ENCODE measurements around the gene TPX2.
A peak's percentile ranks its signal among the peaks of the same experiment; 100 is the strongest.

Gene TPX2

DNA sequence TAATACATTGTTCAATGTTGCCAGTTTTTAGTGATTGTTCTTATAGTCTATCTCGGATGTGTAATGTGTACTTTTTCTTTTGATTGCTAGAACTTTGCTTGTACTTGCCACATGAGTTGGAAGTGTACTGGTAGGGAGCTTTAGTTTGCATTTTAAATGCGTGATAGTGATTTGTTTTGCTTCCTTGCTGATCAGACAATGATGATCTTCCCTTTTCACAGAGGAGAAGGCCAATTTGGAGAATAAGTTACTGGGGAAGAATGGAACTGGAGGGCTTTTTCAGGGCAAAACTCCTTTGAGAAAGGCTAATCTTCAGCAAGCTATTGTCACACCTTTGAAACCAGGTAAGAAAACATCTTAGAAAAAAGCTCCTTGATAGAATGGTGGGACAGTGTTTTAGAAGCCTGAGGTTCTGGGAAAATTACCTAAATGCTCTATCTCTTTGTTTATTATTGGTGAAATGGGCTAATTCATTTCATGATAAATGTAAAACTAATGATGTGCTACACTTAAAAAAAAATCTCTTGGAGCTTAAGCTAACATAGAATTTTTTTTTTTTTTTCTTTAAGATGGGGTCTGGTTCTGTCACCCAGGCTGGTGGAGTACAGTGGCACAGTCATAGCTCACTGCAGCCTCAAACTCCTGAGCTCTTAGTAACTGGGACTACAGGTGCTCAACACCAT lies 20.9 kb downstream of the TPX2 start:
- ATAC-seq (no peak), DNase-seq (no peak)
- no peaks in the 10 kb centered on the region for H3K27me3 Mint-ChIP-seq
- no peak overlapping the region for H3K4me3 Mint-ChIP-seq
- no peaks in the 10 kb centered on the region for H3K9me3 Mint-ChIP-seq
- H3K36me3 Mint-ChIP-seq (ENCODE audit: low read depth): peaks cover 62% of the 10 kb centered on the region
- no peaks in the 10 kb centered on the region for H3K4me1 Mint-ChIP-seq
- H3K27ac Mint-ChIP-seq: no peak overlapping the region

- ATAC-seq: no peak
These were observed 21.6 kb downstream of the TPX2 start for GRCh38 chr20:31760519-31761240.

GRCh38 chr20:31764641-31765305 lies 25.7 kb downstream of the TPX2 start:
- H3K27me3 Mint-ChIP-seq: no peaks in the 10 kb centered on the region
- H3K27ac Mint-ChIP-seq: no peak overlapping the region
- H3K4me3 Mint-ChIP-seq: no peak overlapping the region
- H3K9me3 Mint-ChIP-seq: no peaks in the 10 kb centered on the region
- DNase-seq (no peak), ATAC-seq (no peak)
- H3K4me1 Mint-ChIP-seq: no peaks in the 10 kb centered on the region
- H3K36me3 Mint-ChIP-seq (ENCODE audit: low read depth): peaks cover 64% of the 10 kb centered on the region

More at GRCh38 chr20:31760519-31761240, 21.6 kb downstream of the TPX2 start:
- H3K9me3 Mint-ChIP-seq: no peaks in the 10 kb centered on the region
- no peak overlapping the region for H3K4me3 Mint-ChIP-seq
- DNase-seq: no peak
- peaks cover 66% of the 10 kb centered on the region for H3K36me3 Mint-ChIP-seq (ENCODE audit: low read depth)
- H3K4me1 Mint-ChIP-seq: no peaks in the 10 kb centered on the region
- no peaks in the 10 kb centered on the region for H3K27me3 Mint-ChIP-seq
- H3K27ac Mint-ChIP-seq: no peak overlapping the region

- H3K27ac Mint-ChIP-seq: no peak overlapping the region
- H3K36me3 Mint-ChIP-seq (ENCODE audit: low read depth): peaks cover 65% of the 10 kb centered on the region
- ATAC-seq (no peak), DNase-seq (no peak)
- no peaks in the 10 kb centered on the region for H3K9me3 Mint-ChIP-seq
- H3K4me1 Mint-ChIP-seq: no peaks in the 10 kb centered on the region
- H3K27me3 Mint-ChIP-seq: no peaks in the 10 kb centered on the region
- no peak overlapping the region for H3K4me3 Mint-ChIP-seq
These were observed 28.7 kb downstream of the TPX2 start for GRCh38 chr20:31767805-31768204.

DNA sequence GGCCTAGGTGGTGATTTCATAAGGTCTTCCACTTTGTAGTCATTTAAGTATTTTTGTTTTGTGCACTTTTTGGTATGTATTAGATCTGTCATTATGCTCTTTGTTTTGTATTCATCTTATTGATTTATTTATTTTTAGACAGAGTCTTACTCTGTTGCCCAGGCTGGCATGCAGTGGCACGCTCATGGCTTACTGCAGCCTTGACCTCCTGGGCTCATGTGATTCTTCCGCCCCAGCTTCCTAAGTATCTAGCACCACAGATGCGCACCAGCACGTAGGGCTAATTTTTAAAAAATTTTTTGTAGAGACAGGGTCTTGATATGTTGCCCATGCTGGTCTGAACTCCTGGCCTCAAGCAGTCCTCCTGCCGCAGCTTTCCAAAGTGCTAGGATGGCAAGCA lies 30.6 kb downstream of the TPX2 start:
- H3K4me1 Mint-ChIP-seq: no peaks in the 10 kb centered on the region
- H3K27ac Mint-ChIP-seq: no peak overlapping the region
- DNase-seq (no peak), ATAC-seq (no peak)
- H3K27me3 Mint-ChIP-seq: no peaks in the 10 kb centered on the region
- no peaks in the 10 kb centered on the region for H3K9me3 Mint-ChIP-seq
- no peak overlapping the region for H3K4me3 Mint-ChIP-seq
- peaks cover 67% of the 10 kb centered on the region for H3K36me3 Mint-ChIP-seq (ENCODE audit: low read depth)

- H3K4me1 Mint-ChIP-seq: no peaks in the 10 kb centered on the region
- ATAC-seq (no peak), DNase-seq (no peak)
- no peaks in the 10 kb centered on the region for H3K9me3 Mint-ChIP-seq
- no peaks in the 10 kb centered on the region for H3K27me3 Mint-ChIP-seq
- peaks cover 67% of the 10 kb centered on the region for H3K36me3 Mint-ChIP-seq (ENCODE audit: low read depth)
- no peak overlapping the region for H3K27ac Mint-ChIP-seq
- no peak overlapping the region for H3K4me3 Mint-ChIP-seq
These were observed 31.2 kb downstream of the TPX2 start for GRCh38 chr20:31770243-31770642.

DNA sequence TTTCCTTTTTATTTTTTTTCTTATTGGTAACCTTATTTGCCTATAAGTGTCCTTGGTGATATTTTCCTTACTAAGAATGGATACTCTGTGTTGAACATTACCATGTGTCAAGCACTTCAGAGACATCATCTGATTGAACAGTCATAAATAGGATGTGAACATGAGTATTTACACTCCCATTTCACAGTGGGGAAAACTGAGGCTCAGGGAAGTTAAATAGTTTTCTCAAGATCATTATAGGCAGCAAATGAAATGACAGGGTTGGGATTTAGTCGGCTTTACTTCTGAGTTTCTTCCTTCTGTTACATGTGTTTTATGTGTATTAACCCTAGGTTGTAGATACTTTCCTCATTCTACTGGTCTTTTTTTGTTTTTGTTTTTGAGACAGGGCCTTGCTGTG lies 35.3 kb downstream of the TPX2 start:
- Mint-ChIP-seq H3K9me3 (no peaks in the 10 kb centered on the region), H3K4me3 (no peak overlapping the region), H3K27me3 (no peaks in the 10 kb centered on the region), H3K4me1 (no peaks in the 10 kb centered on the region), H3K36me3 (ENCODE audit: low read depth) (peaks cover 75% of the 10 kb centered on the region), H3K27ac (no peak overlapping the region)
- ATAC-seq: no peak
- DNase-seq: no peak

- no peaks in the 10 kb centered on the region for H3K9me3 Mint-ChIP-seq
- no peaks in the 10 kb centered on the region for H3K4me1 Mint-ChIP-seq
- no peak overlapping the region for H3K27ac Mint-ChIP-seq
- H3K36me3 Mint-ChIP-seq (ENCODE audit: low read depth): peaks cover 64% of the 10 kb centered on the region
- DNase-seq: no peak
- H3K4me3 Mint-ChIP-seq: no peak overlapping the region
- no peak for ATAC-seq
- no peaks in the 10 kb centered on the region for H3K27me3 Mint-ChIP-seq
These were observed 41.7 kb downstream of the TPX2 start for GRCh38 chr20:31780839-31781238.

DNA sequence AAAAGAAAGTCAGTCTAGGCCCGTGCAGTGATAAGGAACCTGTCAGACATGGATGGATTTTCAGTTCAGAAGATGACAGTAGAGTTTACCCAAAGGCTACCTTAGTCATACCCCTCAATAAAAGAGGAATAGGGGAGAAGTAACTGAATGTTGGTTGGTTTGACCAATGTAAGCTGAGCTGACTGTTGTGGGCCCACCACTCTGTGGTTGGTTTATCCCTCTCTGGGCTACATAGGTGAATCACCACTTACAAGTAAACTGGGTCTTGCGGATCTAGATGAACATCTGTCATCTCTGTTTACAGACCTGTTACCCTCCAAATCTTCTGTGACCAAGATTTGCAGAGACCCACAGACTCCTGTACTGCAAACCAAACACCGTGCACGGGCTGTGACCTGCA lies 42.9 kb downstream of the TPX2 start:
- Mint-ChIP-seq H3K4me3 (no peak overlapping the region), H3K9me3 (no peaks in the 10 kb centered on the region), H3K4me1 (no peaks in the 10 kb centered on the region), H3K36me3 (ENCODE audit: low read depth) (peaks cover 70% of the 10 kb centered on the region), H3K27ac (no peak overlapping the region), H3K27me3 (no peaks in the 10 kb centered on the region)
- no peak for ATAC-seq
- no peak for DNase-seq

DNA sequence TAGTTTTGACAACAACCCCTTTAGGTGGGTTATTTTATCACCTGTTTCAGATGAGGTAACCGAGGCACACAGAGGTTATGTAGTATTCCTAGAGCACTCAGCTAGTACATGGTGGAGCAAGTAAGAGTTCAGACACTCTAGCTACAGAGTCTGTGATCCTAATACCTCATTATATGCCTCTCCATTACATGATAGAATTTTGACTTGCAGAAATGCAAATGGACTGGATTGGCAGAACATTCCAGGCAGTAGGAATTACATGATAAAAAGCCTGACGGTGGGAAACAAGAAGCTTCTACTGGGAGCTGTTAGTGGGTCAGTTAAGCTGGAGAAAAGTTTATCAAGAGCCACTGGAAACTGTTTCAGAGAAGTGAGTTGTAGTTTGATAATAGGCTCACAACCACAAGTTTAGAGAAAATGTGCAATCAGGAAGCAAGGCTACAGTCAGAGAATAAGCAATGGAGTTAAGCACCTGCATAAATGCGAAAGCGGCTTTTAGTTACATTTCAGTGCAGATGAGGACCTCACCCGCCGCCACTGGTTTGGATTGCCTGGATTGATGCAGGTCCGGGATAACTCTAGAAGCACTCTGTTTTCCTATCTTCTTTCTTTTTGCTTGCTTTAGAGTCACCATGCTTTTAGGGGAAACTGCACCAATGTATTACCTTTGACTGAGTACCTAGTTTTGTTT lies 45.4 kb downstream of the TPX2 start:
- H3K36me3 Mint-ChIP-seq (ENCODE audit: low read depth): peaks cover 66% of the 10 kb centered on the region
- ATAC-seq (no peak), DNase-seq (no peak)
- no peaks in the 10 kb centered on the region for H3K9me3 Mint-ChIP-seq
- H3K27me3 Mint-ChIP-seq: no peaks in the 10 kb centered on the region
- H3K4me3 Mint-ChIP-seq: no peak overlapping the region
- H3K4me1 Mint-ChIP-seq: no peaks in the 10 kb centered on the region
- no peak overlapping the region for H3K27ac Mint-ChIP-seq

- H3K4me3 Mint-ChIP-seq: no peak overlapping the region
- H3K4me1 Mint-ChIP-seq: no peaks in the 10 kb centered on the region
- no peak overlapping the region for H3K27ac Mint-ChIP-seq
- H3K27me3 Mint-ChIP-seq: no peaks in the 10 kb centered on the region
- no peaks in the 10 kb centered on the region for H3K9me3 Mint-ChIP-seq
- DNase-seq (no peak), ATAC-seq (no peak)
- peaks cover 62% of the 10 kb centered on the region for H3K36me3 Mint-ChIP-seq (ENCODE audit: low read depth)
These were observed 46.0 kb downstream of the TPX2 start for GRCh38 chr20:31785089-31785488.

GRCh38 chr20:31788578-31788977 lies 49.5 kb downstream of the TPX2 start:
- no peaks in the 10 kb centered on the region for H3K9me3 Mint-ChIP-seq
- peaks cover 59% of the 10 kb centered on the region for H3K36me3 Mint-ChIP-seq (ENCODE audit: low read depth)
- peak; percentile 33 for ATAC-seq
- no peaks in the 10 kb centered on the region for H3K27me3 Mint-ChIP-seq
- H3K27ac Mint-ChIP-seq: no peak overlapping the region
- no peak overlapping the region for H3K4me3 Mint-ChIP-seq
- H3K4me1 Mint-ChIP-seq: no peaks in the 10 kb centered on the region
- no peak for DNase-seq

DNA sequence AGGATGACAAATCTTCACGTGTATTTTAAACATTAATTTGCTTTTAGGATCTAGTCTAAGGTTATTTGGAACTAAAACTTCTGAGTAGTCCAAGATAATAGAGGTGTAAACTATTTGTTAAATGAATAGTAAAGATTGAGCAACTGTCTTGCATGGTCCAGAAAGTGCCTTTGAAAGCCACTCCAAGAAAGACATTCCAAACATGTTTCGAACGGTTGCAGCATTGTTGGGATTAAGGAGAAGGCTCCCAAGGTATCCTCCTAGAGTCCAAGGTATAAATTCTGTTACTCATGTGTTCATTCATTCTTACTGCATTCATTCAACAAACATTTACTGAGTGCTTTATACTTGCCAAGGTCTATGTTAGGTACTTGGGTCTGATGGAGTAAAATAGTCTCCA lies 51.3 kb downstream of the TPX2 start:
- ATAC-seq (no peak), DNase-seq (no peak)
- H3K27ac Mint-ChIP-seq: no peak overlapping the region
- peaks cover 58% of the 10 kb centered on the region for H3K36me3 Mint-ChIP-seq (ENCODE audit: low read depth)
- no peaks in the 10 kb centered on the region for H3K27me3 Mint-ChIP-seq
- no peaks in the 10 kb centered on the region for H3K9me3 Mint-ChIP-seq
- H3K4me3 Mint-ChIP-seq: no peak overlapping the region
- H3K4me1 Mint-ChIP-seq: no peaks in the 10 kb centered on the region

DNA sequence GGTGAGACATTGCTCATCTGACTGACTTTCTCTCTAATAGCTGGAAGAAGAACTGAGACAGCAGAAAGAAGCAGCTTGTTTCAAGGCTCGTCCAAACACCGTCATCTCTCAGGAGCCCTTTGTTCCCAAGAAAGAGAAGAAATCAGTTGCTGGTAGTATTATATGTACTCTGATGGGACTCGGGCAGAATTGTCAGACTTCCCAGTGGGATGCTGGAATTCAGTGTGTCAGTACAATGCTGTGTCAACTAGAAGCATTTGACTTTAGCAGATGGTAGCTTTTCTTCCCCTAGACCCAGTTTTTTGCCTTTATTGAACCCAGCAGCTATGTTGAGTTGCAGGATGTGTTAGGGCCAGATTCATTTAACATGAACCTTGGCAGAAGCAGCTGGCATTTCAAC lies 58.3 kb downstream of the TPX2 start:
- Mint-ChIP-seq H3K4me3 (no peak overlapping the region), H3K27me3 (no peaks in the 10 kb centered on the region), H3K27ac (no peak overlapping the region), H3K36me3 (ENCODE audit: low read depth) (peaks cover 77% of the 10 kb centered on the region), H3K9me3 (no peaks in the 10 kb centered on the region), H3K4me1 (no peaks in the 10 kb centered on the region)
- no peak for DNase-seq
- ATAC-seq: no peak

DNA sequence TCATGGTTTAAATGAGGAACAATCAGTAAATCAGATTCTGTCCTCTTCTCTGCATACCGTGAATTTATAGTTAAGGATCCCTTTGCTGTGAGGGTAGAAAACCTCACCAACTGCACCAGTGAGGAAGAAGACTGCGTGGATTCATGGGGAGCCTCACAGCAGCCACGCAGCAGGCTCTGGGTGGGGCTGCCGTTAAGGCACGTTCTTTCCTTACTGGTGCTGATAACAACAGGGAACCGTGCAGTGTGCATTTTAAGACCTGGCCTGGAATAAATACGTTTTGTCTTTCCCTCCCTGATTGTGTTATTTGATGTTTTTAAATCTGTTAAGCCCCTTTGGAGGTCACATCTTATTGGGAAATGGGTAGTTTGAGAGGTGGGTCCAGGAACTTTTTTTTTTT lies 62.4 kb downstream of the TPX2 start:
- ATAC-seq (no peak), DNase-seq (no peak)
- H3K27ac Mint-ChIP-seq: no peak overlapping the region
- H3K4me1 Mint-ChIP-seq: peaks cover 12% of the 10 kb centered on the region
- H3K27me3 Mint-ChIP-seq: no peaks in the 10 kb centered on the region
- H3K9me3 Mint-ChIP-seq: no peaks in the 10 kb centered on the region
- no peak overlapping the region for H3K4me3 Mint-ChIP-seq
- H3K36me3 Mint-ChIP-seq (ENCODE audit: low read depth): peaks cover 65% of the 10 kb centered on the region
